LNCaP clone FGC (cell line): ENCODE measurements around the gene GPR162.
"Not testable (repeated sequence)": the region's sequence is repeated elsewhere in the genome, so short reads cannot be mapped to it uniquely, and the experiment has no call there.

Experiments
- DNase-seq: peaks from one replicate; pipeline ENCODE4 v3.0.0-alpha.2; 2011; ENCODE audit warnings: low read depth
- H3K4me3 ChIP-seq: 2 replicates; pipeline ENCODE4 v1.5.1; 2011; ENCODE audit warnings: mild to moderate bottlenecking, low read depth, low read length, control low read depth
- TF ChIP-seq, protein P1 (sequence below): IDR thresholded peaks from 2 replicates; pipeline ENCODE4 v1.5.1; 2012; ENCODE audit warnings: mild to moderate bottlenecking; ENCODE audit not compliant: control insufficient read depth, insufficient read depth; ENCODE audit errors: extremely low read depth

The GPR162 gene

DNA sequence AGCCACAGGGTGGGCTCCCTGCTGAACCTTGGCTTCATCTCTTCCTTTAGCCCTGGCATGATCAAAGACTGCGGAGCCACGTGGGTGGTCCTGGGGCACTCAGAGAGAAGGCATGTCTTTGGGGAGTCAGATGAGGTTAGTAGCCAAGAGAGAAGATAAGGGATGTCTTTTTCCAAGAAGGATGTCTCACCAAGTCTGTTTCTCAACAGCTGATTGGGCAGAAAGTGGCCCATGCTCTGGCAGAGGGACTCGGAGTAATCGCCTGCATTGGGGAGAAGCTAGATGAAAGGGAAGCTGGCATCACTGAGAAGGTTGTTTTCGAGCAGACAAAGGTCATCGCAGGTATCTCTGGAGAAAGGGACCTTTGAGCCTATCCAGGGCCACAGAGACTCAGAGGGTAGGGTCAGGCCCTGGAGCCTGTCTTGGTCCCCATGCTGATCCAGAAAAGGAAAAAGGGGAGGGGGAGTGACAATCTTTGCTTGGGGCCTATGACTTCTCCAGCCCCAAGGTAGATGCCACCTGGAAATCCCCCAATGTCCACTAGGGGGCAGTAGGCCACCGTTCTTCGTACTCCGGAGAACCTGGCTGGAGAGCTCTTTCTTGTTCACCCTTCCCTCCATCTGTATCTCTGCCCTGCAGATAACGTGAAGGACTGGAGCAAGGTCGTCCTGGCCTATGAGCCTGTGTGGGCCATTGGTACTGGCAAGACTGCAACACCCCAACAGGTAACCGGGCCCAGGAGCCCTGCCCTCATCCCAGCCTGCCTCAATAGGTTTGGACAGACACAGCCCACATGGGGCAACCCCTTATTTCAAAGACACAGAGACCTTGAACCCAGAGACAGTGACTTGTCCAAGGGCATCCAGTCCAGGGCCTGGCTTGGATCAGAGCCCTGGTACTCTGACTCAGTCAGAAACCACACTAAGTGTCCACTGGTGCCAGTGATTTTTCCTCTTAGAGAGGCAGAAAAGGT lies 47.7 kb downstream of the GPR162 start:
- TF ChIP-seq, protein P1, sequence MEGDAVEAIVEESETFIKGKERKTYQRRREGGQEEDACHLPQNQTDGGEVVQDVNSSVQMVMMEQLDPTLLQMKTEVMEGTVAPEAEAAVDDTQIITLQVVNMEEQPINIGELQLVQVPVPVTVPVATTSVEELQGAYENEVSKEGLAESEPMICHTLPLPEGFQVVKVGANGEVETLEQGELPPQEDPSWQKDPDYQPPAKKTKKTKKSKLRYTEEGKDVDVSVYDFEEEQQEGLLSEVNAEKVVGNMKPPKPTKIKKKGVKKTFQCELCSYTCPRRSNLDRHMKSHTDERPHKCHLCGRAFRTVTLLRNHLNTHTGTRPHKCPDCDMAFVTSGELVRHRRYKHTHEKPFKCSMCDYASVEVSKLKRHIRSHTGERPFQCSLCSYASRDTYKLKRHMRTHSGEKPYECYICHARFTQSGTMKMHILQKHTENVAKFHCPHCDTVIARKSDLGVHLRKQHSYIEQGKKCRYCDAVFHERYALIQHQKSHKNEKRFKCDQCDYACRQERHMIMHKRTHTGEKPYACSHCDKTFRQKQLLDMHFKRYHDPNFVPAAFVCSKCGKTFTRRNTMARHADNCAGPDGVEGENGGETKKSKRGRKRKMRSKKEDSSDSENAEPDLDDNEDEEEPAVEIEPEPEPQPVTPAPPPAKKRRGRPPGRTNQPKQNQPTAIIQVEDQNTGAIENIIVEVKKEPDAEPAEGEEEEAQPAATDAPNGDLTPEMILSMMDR: peak; percentile 80
- peak overlapping the region; percentile 99 for H3K4me3 ChIP-seq
- DNase-seq: no peak

DNA sequence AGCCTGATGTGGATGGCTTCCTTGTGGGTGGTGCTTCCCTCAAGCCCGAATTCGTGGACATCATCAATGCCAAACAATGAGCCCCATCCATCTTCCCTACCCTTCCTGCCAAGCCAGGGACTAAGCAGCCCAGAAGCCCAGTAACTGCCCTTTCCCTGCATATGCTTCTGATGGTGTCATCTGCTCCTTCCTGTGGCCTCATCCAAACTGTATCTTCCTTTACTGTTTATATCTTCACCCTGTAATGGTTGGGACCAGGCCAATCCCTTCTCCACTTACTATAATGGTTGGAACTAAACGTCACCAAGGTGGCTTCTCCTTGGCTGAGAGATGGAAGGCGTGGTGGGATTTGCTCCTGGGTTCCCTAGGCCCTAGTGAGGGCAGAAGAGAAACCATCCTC lies 48.7 kb downstream of the GPR162 start:
- not testable (repeated sequence) for DNase-seq, H3K4me3 ChIP-seq

DNA sequence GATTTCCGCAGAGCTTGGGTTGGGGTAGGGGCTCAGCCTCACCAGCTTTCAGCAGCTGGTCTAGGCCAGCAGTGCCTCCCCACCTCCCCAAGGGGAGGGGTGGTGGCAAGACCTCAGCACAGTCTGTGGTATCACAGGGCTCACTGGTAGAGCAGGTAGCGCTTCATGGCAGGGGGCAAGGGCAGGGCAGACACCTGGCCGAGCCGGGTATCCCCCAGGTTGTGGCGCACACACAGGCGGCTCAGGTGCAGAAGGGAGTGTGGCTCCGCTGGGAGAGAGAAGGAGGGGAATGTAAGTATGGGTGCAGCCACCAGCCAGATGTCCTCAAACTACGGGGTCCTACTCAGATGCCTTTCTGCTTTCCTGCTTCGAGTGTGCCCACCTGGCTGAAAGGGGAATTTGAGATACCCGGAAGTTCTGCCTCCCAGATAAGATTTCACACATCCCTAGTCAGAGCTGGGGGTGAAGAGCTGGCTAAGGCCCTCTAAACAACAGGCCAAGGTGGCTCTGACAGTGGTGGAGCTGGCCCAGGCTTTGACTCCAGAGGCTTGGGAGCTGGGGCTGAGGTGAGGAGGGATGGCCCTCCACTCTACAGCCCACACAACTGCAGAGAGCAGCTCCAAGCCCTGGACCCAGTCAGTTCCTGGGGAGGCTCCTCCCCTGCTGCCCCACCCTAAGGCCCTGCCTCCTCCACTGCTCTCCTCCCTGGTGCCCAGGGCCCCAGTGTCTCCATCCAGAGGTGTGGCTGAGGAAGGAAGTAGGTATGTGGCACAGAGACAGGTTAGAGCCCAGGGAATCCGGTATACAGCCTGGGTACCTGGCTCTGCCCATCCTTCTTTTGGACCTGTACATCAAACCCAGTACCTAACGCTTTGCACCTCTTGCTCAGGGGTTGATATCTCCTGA lies 49.7 kb downstream of the GPR162 start:
- TF ChIP-seq, protein P1: no peak
- no peak for DNase-seq
- H3K4me3 ChIP-seq: peak overlapping the region; percentile 97

DNA sequence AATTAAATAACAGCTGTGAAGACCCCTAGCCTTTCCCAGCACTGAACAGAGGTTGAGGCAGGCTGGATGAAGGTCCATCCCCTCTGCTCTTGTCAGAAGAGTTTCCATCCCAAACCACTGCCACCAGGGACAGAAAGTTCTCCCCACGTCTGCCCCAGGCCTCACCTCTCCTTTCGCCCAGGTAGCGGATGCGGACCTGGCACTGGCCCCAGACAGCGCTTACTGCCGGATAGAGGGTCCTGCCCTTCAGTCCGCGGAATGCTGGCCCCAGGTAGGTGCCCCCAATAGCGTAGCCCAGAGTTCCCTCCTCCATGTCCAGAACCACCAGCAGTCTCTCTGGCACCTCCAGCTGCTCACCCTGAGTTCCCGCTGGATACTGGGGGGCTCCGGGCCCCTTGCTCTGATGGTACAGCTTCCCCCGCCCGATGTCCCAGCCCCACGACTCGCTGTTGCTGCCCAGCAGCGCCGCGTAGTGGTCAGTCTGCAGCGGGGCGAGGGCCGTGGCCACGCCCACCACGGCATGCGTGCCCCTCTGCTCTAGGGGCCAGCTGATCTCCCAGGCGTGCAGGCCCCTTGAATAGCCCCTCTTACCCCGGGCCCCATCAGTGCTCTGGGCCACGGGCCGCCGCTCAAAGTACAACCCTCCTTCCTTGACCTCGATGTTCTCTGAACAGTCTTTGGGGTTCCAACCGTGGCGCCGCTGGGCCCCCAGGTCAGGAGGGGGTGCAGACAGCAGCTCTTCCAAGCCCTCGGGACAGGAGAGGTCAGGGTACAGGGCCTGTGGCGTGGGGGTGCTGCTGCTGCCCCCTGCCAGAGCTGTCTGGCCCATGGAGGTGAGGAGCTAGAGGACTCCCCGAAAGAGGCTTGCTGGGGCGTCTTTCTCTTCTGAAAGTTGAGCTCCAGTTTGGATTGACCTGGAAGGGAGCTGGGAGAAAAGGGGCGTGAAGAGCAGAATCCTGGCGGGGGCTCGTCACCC lies 50.7 kb downstream of the GPR162 start:
- DNase-seq: no peak
- peak overlapping the region; percentile 97 for H3K4me3 ChIP-seq
- TF ChIP-seq, protein P1: peak; percentile 99

DNA sequence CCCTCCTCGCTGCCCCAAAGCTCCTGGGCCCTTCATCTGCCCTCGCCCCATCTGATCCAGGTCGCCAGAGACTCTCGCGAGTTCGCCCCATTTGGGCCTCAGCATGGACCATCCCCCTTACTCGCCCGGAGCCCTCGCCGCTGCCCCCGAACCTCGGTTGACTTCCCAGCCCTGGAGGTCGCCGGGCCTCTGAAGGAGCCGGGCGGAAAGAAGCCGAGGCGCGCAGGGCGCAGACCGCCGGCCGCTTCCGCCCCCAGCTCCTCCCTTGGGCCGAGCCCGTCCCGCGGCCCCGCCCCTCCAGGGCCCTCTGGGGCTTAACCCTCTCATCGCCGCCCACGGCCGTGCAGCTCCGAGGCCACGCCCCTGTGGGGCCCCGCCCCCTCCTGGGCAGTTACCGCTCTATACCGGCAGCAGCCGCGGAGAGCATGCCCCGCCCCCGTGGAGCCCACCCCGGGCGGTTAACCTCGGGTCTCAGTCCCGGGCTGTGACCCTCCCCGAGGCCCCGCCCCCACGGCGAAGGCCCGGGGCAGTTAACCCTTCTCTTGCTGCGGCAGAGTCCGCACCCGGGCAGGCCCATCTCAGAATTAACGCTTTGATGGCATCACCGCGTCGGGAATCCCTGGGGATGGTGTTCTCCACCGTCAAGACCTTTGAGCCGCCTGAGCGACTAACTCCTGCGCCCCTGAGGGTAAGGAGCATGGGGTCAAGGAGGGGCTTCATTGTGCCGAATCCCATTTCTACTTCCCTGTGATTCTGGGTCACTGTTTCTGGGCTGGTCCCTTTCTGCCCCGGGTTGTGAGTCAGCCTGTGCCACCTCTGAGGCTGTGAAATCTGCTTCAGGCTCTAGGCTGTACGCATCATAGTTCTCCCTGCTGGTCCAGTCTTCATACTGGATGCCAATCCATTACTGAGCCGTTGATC lies 51.7 kb downstream of the GPR162 start, which contains the start of gene SPSB2:
Gene SPSB2 (minus strand): TSS at position 210 of the 921 bp plus-strand sequence. CDS start 402 bp downstream, outside the sequence.
- DNase-seq: peak; percentile 79

DNA sequence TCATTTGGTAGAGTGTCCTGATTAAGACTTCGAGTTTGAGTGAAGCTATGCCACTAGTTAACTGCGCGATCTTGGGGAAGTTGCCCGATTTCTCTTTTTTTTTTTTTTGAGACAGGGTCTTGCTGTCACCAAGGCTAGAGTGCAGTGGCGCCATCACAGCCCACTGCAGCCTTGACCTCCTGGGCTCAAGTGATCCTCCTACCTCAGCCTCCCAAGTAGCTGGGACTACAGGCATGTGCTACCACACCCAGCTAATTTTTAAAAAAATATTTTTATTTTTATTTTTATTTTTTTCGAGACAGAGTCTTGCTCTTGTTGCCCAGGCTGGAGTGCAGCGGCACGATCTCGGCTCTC lies 52.4 kb downstream of the GPR162 start:
- peak overlapping the region; percentile 97 for H3K4me3 ChIP-seq
- not testable (repeated sequence) for DNase-seq

More for the DNA sequence above, 51.7 kb downstream of the GPR162 start, which contains the start of gene SPSB2:
- TF ChIP-seq, protein P1: no peak
- H3K4me3 ChIP-seq: peak within 1 kb of the TSS; percentile 97
